Ishikawa (cell line): ENCODE data around the gene GPC6.

Source experiments
- CEBPB ChIP-seq: IDR thresholded peaks from 2 replicates; pipeline ENCODE4 v1.6.1; 2012
- CREB1 ChIP-seq: IDR thresholded peaks from 2 replicates; pipeline ENCODE4 v1.6.1; 2012; ENCODE audit warnings: low read depth
- EGR1 ChIP-seq: IDR thresholded peaks from 2 replicates; pipeline ENCODE4 v1.6.1; 2012
- EP300 ChIP-seq: IDR thresholded peaks from 2 replicates; pipeline ENCODE4 v1.6.1; 2012; ENCODE audit warnings: borderline replicate concordance
- FOXM1 ChIP-seq: IDR thresholded peaks from 2 replicates; pipeline ENCODE4 v1.6.1; 2012; ENCODE audit warnings: low read depth, borderline replicate concordance
- MAX ChIP-seq: IDR thresholded peaks from 2 replicates; pipeline ENCODE4 v1.6.1; 2012
- NFIC ChIP-seq: IDR thresholded peaks from 2 replicates; pipeline ENCODE4 v1.6.1; 2012
- RAD21 ChIP-seq: IDR thresholded peaks from 2 replicates; pipeline ENCODE4 v1.6.1; 2012; ENCODE audit warnings: low read depth
- REST ChIP-seq: IDR thresholded peaks from 2 replicates; pipeline ENCODE4 v1.6.1; 2012; ENCODE audit warnings: low read depth, mild to moderate bottlenecking
- TAF1 ChIP-seq: IDR thresholded peaks from 2 replicates; pipeline ENCODE4 v1.6.1; 2012; ENCODE audit warnings: low read depth, mild to moderate bottlenecking
- TCF12 ChIP-seq: IDR thresholded peaks from 2 replicates; pipeline ENCODE4 v1.6.1; 2012; ENCODE audit warnings: low read depth
- TEAD4 ChIP-seq: IDR thresholded peaks from 2 replicates; pipeline ENCODE4 v1.6.1; 2012
- USF1 ChIP-seq: IDR thresholded peaks from 2 replicates; pipeline ENCODE4 v1.6.1; 2012
- YY1 ChIP-seq: IDR thresholded peaks from 2 replicates; pipeline ENCODE4 v1.6.1; 2012; ENCODE audit warnings: low read depth
- ZBTB7A ChIP-seq: IDR thresholded peaks from 2 replicates; pipeline ENCODE4 v1.6.1; 2012; ENCODE audit warnings: low read depth

Gene GPC6

GRCh38 chr13:93462151-93462550 is 235.5 kb downstream of the GPC6 start:
- no peak for TF ChIP-seq CEBPB

GRCh38 chr13:93466502-93467036 is 240.0 kb downstream of the GPC6 start:
- TF ChIP-seq EGR1 (no peak), CREB1 (no peak), RAD21 (no peak), MAX (no peak), TCF12 (no peak), TAF1 (no peak), YY1 (no peak), ZBTB7A (no peak), REST (no peak), USF1 (no peak), NFIC (no peak)

- TF ChIP-seq FOXM1 (no peak), RAD21 (no peak), CEBPB (no peak), TEAD4 (no peak), EP300 (no peak), REST (no peak), USF1 (no peak), ZBTB7A (no peak), TCF12 (no peak), EGR1 (no peak), TAF1 (no peak), CREB1 (no peak)
Observed at GRCh38 chr13:93467175-93467574, 240.6 kb downstream of the GPC6 start.

GRCh38 chr13:93468433-93468832 is 241.8 kb downstream of the GPC6 start:
- TF ChIP-seq NFIC = no peak
- TF ChIP-seq TAF1 = no peak
- no peak for TF ChIP-seq CEBPB
- TF ChIP-seq MAX = no peak
- no peak for TF ChIP-seq TEAD4
- no peak for TF ChIP-seq EGR1
- TF ChIP-seq USF1 = no peak
- TF ChIP-seq REST = no peak

- TF ChIP-seq RAD21 = no peak
- TF ChIP-seq REST = no peak
- TF ChIP-seq NFIC = no peak
- TF ChIP-seq CEBPB = no peak
- TF ChIP-seq MAX = no peak
- no peak for TF ChIP-seq CREB1
- no peak for TF ChIP-seq USF1
- no peak for TF ChIP-seq TEAD4
- no peak for TF ChIP-seq FOXM1
- no peak for TF ChIP-seq YY1
- TF ChIP-seq EGR1 = no peak
- no peak for TF ChIP-seq ZBTB7A
- no peak for TF ChIP-seq EP300
- TF ChIP-seq TCF12 = no peak
- no peak for TF ChIP-seq TAF1
Observed at GRCh38 chr13:93472296-93472695, 245.7 kb downstream of the GPC6 start.
